WI38 (cell line): Measurements from ENCODE around the gene RIPK1.

Experiments
- H3K4me3 ChIP-seq: 2 replicates; pipeline ENCODE4 v1.5.1; 2011; ENCODE audit warnings: low read depth, mild to moderate bottlenecking, control low read depth, low read length
- TF ChIP-seq, protein P1 (sequence below): IDR thresholded peaks from 2 replicates; pipeline ENCODE4 v1.5.1; 2012; ENCODE audit warnings: low read depth, mild to moderate bottlenecking, control low read depth, low read length

The RIPK1 gene

DNA sequence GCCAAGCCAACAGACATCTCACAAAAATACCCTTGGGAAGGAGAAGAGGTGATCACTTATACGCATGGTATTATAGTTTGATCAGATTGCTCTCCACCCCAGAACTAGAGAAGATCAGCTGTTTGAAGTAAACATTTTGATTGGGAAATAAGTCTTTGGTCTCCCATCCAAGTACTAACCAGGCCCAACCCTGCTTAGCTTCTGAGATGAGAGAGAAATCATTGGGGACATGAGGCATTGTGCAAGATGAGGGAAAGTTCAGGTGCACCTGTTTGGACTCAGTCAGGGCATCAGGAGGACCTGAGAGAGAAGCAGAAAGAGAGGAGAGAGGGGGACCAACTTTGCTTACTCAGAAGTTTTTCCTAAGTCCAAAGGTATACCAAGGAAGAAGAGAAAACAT, 11.4 kb downstream of the RIPK1 start:
- TF ChIP-seq, protein P1, sequence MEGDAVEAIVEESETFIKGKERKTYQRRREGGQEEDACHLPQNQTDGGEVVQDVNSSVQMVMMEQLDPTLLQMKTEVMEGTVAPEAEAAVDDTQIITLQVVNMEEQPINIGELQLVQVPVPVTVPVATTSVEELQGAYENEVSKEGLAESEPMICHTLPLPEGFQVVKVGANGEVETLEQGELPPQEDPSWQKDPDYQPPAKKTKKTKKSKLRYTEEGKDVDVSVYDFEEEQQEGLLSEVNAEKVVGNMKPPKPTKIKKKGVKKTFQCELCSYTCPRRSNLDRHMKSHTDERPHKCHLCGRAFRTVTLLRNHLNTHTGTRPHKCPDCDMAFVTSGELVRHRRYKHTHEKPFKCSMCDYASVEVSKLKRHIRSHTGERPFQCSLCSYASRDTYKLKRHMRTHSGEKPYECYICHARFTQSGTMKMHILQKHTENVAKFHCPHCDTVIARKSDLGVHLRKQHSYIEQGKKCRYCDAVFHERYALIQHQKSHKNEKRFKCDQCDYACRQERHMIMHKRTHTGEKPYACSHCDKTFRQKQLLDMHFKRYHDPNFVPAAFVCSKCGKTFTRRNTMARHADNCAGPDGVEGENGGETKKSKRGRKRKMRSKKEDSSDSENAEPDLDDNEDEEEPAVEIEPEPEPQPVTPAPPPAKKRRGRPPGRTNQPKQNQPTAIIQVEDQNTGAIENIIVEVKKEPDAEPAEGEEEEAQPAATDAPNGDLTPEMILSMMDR, result no peak
- no peak overlapping the region for H3K4me3 ChIP-seq

GRCh38 chr6:3081960-3082359, 13.7 kb downstream of the RIPK1 start:
- TF ChIP-seq, protein P1, result no peak
- H3K4me3 ChIP-seq, result no peak overlapping the region

DNA sequence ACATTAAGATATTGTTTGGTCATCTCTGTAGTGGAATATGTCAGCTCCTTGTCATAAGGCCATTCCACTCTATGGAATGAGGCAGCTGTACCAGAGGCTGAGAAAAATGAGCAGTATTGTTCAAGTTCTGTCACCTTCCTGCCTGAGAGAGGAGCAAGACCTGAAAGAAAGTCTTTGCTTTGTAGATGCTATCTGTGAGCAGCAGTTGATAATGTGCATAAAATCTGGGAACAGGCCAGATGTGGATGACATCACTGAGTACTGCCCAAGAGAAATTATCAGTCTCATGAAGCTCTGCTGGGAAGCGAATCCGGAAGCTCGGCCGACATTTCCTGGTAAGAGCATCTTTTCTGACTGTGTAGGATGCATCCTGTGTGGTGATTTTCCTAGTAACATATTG, 16.8 kb downstream of the RIPK1 start:
- no peak overlapping the region for H3K4me3 ChIP-seq
- TF ChIP-seq, protein P1, result no peak

DNA sequence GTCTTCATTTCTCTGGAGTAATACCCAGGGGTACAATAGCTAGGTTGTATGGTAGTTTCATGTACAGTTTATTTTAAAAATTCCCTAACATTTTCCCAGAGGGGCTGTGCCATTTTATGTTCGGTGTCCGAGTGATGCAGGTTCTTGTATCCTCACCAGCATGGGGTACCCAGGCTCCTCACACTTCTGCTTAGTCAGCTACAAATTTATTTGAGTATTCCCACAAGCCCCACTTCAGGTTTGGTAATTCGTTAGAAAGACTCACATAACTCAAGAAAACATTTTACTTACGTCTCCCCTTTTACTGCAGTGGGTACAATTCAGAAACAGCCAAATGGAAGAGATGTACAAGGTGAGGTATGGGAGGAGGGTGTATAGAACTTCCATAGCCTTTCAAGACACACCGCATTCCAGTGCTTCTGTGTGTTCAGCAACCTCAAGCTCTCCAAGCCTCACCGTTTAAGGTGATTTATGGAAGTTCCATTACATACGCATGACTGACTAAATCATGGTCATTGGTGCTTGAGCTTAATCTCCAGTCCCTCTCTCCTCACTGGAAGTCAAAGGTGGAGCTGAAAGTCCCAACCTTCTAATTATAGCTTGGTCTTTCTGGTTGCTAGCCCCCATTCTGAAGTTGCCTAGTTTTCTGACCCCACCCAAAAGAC, 18.1 kb downstream of the RIPK1 start:
- H3K4me3 ChIP-seq, result no peak overlapping the region

DNA sequence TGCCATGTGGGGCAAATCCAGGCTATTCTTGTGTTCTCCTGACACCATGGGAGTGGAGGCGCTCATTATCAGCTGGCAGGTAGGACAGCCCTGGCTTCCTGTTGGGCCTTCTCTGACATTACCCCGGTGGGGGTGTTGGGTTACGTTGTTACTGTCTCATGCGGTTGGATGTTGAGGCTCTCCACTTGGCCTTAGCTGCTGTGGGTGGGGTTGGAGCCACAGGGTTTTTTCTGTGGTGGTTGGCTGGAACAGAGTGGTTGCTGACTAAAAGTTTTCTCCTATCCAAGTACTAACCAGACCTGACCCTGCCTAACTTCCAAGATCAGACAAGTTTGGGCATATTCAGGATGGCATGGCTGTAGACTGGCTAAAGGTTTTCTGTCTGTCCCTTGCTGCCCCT, 20.2 kb downstream of the RIPK1 start:
- TF ChIP-seq, protein P1, result no peak
- H3K4me3 ChIP-seq, result no peak overlapping the region

More for the DNA sequence above, 18.1 kb downstream of the RIPK1 start:
- TF ChIP-seq, protein P1, result no peak

DNA sequence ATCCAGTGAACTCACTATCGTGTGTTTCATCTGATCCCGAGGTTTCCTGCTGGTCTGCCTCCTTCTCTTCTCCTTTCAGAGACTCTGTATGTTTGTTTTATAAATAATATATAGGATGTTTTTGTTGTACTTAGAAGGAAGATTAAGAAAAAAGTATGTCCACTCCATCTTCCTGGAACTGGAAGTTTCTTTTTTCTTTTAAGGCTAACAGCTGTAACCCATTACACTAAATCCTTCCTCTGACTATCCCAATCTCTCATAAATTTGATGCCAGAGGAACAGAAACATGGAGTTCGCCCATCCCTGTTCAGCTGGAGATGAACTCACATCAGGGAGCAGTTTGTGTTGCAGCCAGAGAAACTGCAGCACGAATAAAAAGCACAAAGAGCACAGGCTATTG, 20.7 kb downstream of the RIPK1 start:
- TF ChIP-seq, protein P1, result no peak
- H3K4me3 ChIP-seq, result no peak overlapping the region

GRCh38 chr6:3090013-3090412, 21.7 kb downstream of the RIPK1 start:
- TF ChIP-seq, protein P1, result no peak
- H3K4me3 ChIP-seq, result no peak overlapping the region
